Parathyroid adenoma (tissue), 2 donors: ENCODE data around the gene CSNK1G3.
"Not testable (repeated sequence)": the region's sequence is repeated elsewhere in the genome, so short reads cannot be mapped to it uniquely, and the experiment has no call there.

Source experiments
- H2AFZ ChIP-seq: fragments of 300-600 bp; sonication (generic); one replicate; pipeline ENCODE4 v1.7.0; 2017; ENCODE audit warnings: antibody characterized with exemption, mild to moderate bottlenecking
- H3K27ac ChIP-seq: fragments of 300-600 bp; sonication (generic); one replicate; pipeline ENCODE4 v1.7.0; 2017
- H3K27me3 ChIP-seq: fragments of 300-600 bp; sonication (generic); one replicate; pipeline ENCODE4 v1.7.0; 2017; ENCODE audit warnings: low read length; ENCODE audit not compliant: control insufficient read depth, insufficient read depth
- H3K36me3 ChIP-seq: fragments of 300-600 bp; sonication (generic); one replicate; pipeline ENCODE4 v1.7.0; 2017; ENCODE audit warnings: low read length; ENCODE audit not compliant: control insufficient read depth, insufficient read depth
- H3K4me1 ChIP-seq: fragments of 300-600 bp; sonication (generic); one replicate; pipeline ENCODE4 v1.7.0; 2017; ENCODE audit warnings: control low read depth
- H3K4me2 ChIP-seq: fragments of 300-600 bp; sonication (generic); one replicate; pipeline ENCODE4 v1.7.0; 2017; ENCODE audit warnings: low read length
- H3K4me3 ChIP-seq: fragments of 300-600 bp; sonication (generic); one replicate; pipeline ENCODE4 v1.7.0; 2017; ENCODE audit warnings: low read depth, low read length
- H3K79me2 ChIP-seq: fragments of 300-600 bp; sonication (generic); one replicate; pipeline ENCODE4 v1.7.0; 2017; ENCODE audit warnings: control low read depth
- H3K9ac ChIP-seq: fragments of 300-600 bp; sonication (generic); one replicate; pipeline ENCODE4 v1.7.0; 2017; ENCODE audit warnings: mild to moderate bottlenecking
- H3K9me3 ChIP-seq: fragments of 300-600 bp; sonication (generic); one replicate; pipeline ENCODE4 v1.7.0; 2017; ENCODE audit warnings: low read length; ENCODE audit not compliant: control insufficient read depth
- TF ChIP-seq, protein P1 (sequence below): fragments of 300-600 bp; sonication (generic); IDR thresholded peaks from one replicate; pipeline ENCODE4 v1.7.0; 2017; ENCODE audit warnings: antibody characterized with exemption, mild to moderate bottlenecking
- donor health status: primary hyperparathyroidism.

The CSNK1G3 gene

GRCh38 chr5:123486951-123487655 lies 24.9 kb upstream of the CSNK1G3 start:
- Histone ChIP-seq H3K36me3 (no peaks in the 10 kb centered on the region), H3K79me2 (no peaks in the 10 kb centered on the region), H2AFZ (no peak overlapping the region), H3K9me3 (no peaks in the 10 kb centered on the region), H3K4me2 (no peak overlapping the region), H3K9ac (no peak overlapping the region), H3K27ac (no peak overlapping the region), H3K4me1 (no peaks in the 10 kb centered on the region), H3K27me3 (no peaks in the 10 kb centered on the region), H3K4me3 (no peak overlapping the region)
- TF ChIP-seq, protein P1, sequence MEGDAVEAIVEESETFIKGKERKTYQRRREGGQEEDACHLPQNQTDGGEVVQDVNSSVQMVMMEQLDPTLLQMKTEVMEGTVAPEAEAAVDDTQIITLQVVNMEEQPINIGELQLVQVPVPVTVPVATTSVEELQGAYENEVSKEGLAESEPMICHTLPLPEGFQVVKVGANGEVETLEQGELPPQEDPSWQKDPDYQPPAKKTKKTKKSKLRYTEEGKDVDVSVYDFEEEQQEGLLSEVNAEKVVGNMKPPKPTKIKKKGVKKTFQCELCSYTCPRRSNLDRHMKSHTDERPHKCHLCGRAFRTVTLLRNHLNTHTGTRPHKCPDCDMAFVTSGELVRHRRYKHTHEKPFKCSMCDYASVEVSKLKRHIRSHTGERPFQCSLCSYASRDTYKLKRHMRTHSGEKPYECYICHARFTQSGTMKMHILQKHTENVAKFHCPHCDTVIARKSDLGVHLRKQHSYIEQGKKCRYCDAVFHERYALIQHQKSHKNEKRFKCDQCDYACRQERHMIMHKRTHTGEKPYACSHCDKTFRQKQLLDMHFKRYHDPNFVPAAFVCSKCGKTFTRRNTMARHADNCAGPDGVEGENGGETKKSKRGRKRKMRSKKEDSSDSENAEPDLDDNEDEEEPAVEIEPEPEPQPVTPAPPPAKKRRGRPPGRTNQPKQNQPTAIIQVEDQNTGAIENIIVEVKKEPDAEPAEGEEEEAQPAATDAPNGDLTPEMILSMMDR, result no peak

DNA sequence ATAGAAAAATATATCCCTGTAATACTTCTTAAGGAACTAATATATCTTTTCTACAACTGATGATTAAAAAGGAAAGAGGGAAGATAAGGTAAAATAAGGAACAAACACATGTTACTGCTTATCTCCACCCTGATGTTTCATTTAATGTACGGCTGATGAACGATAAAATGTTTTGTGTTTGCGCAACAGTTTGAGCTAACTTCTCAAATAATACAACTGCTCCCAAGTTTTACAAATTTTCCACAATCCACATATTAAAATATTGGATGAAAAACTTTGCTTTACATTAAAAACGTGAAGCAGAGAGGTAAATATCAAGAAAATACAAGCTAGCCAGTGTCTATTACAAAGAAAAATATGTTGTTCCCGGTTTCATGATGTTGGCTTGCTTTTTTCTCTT lies 21.0 kb upstream of the CSNK1G3 start:
- TF ChIP-seq, protein P1, result no peak
- H3K9me3 ChIP-seq, result no peaks in the 10 kb centered on the region
- no peak overlapping the region for H2AFZ ChIP-seq
- no peaks in the 10 kb centered on the region for H3K27me3 ChIP-seq
- H3K4me2 ChIP-seq, result no peak overlapping the region
- no peaks in the 10 kb centered on the region for H3K36me3 ChIP-seq
- H3K79me2 ChIP-seq, result no peaks in the 10 kb centered on the region
- H3K9ac ChIP-seq, result no peak overlapping the region
- H3K4me3 ChIP-seq, result no peak overlapping the region
- no peak overlapping the region for H3K27ac ChIP-seq
- no peaks in the 10 kb centered on the region for H3K4me1 ChIP-seq

- not testable (repeated sequence) for H3K27me3 ChIP-seq, H3K9me3 ChIP-seq, H3K36me3 ChIP-seq, H3K4me2 ChIP-seq, H3K4me1 ChIP-seq, H3K9ac ChIP-seq, H3K27ac ChIP-seq, H2AFZ ChIP-seq, H3K4me3 ChIP-seq, H3K79me2 ChIP-seq
Measured at GRCh38 chr5:123495211-123495610, 16.8 kb upstream of the CSNK1G3 start.

DNA sequence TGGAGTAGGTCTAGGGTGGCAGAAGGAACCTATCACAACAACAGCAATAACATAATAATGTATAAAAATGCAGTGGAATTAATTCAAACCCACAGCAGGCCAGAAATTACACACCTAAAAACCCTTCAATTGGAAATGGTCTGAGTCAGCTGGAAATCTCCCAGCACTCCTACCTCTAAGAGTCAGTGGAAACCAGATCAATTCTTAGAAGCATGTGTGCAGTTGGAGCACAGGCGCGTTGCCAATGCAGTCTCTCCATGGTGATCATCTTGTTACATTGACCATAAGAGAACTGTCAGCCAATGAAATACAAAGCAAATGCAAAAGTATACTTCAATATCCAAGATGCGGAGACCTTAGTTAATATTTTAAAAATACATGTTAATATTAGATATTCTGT lies 15.1 kb upstream of the CSNK1G3 start:
- TF ChIP-seq, protein P1, result no peak
- Histone ChIP-seq H3K27ac (no peak overlapping the region), H3K36me3 (no peaks in the 10 kb centered on the region), H3K9me3 (no peaks in the 10 kb centered on the region), H3K4me1 (no peaks in the 10 kb centered on the region), H3K4me2 (no peak overlapping the region), H3K9ac (no peak overlapping the region), H2AFZ (no peak overlapping the region), H3K4me3 (no peak overlapping the region), H3K79me2 (no peaks in the 10 kb centered on the region), H3K27me3 (no peaks in the 10 kb centered on the region)

DNA sequence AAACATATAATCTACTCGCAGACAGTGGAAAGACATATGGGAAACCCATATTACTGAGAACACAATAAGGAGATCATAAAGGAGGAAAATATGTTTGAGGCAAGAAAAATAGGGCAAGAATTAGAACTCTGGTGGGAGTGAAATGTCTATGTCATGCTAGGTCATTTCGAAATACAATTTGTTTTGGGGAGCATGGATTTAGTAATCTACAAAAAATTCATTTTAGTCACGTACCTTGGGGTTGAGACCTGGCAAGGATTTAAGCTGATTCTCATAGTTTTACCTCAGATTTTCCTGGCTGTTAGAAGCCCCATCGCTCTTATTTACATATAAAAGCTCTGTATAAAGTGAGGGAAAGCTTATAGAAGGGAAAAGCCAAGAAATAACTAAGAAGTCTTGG lies 11.5 kb upstream of the CSNK1G3 start:
- Histone ChIP-seq H3K9ac (no peak overlapping the region), H3K4me1 (no peaks in the 10 kb centered on the region)

More for the DNA sequence above, 11.5 kb upstream of the CSNK1G3 start:
- Histone ChIP-seq H3K36me3 (no peaks in the 10 kb centered on the region), H3K27ac (no peak overlapping the region), H3K4me3 (no peak overlapping the region), H3K27me3 (no peaks in the 10 kb centered on the region), H3K9me3 (no peaks in the 10 kb centered on the region), H3K4me2 (no peak overlapping the region), H3K79me2 (no peaks in the 10 kb centered on the region), H2AFZ (no peak overlapping the region)
- TF ChIP-seq, protein P1, result no peak
